IMR-90 (cell line): ENCODE results near the gene ALKAL2. TPM values are rescaled to one million over a fixed set of nuclear protein-coding genes. Genes with fewer than 3 reads are reported as not detected.

Experiments
- ATAC-seq: fragments of 200-7000 bp; cut with Tn5 transposase; 2 replicates; pipeline ENCODE4 v1.9.1; 2020; ENCODE audit warnings: low read depth, mild to moderate bottlenecking, moderate library complexity
- BruUV-seq: library from RNA; stranded (reverse); fragments of 400-500 nt; replicated peaks from 2 replicates; lab custom pipeline; 2021; lab: Mats Ljungman, UMichigan
- CTCF ChIA-PET: fragments of 300-600 bp; formaldehyde crosslinking; extraction: SDS; loops from one replicate; lab custom pipeline; 2021; ENCODE audit warnings: antibody characterized with exemption; lab: Yijun Ruan, JAX
- POLR2A ChIA-PET: fragments of 300-600 bp; sonication (Branson Sonifier 250); formaldehyde crosslinking; loops from one replicate; lab custom pipeline; 2022; ENCODE audit warnings: antibody characterized with exemption; ENCODE audit not compliant: unreplicated experiment; lab: Charles Lee
- DNase-seq: peaks from one replicate; pipeline ENCODE4 v3.0.0; 2013
- H2AFZ ChIP-seq: replicated peaks from 2 replicates; pipeline ENCODE3; 2013; ENCODE audit warnings: low read length, mild to moderate bottlenecking; ENCODE audit not compliant: poor library complexity
- H2AK5ac ChIP-seq: 2 replicates; pipeline ENCODE4 v1.6.1; 2013; ENCODE audit warnings: low read depth, low read length, inconsistent platforms
- H2AK9ac ChIP-seq: replicated peaks from 2 replicates; pipeline ENCODE3; 2013; ENCODE audit warnings: mild to moderate bottlenecking, low read depth, low read length, moderate library complexity; ENCODE audit not compliant: poor library complexity
- H2BK120ac ChIP-seq: 2 replicates; pipeline ENCODE4 v1.6.1; 2013; ENCODE audit warnings: low read depth, low read length, inconsistent platforms
- H2BK15ac ChIP-seq: 3 replicates; pipeline ENCODE4 v1.6.1; 2013; ENCODE audit warnings: low read depth, low read length, inconsistent platforms
- H2BK20ac ChIP-seq: 2 replicates; pipeline ENCODE4 v1.6.1; 2013; ENCODE audit warnings: low read depth, mild to moderate bottlenecking, inconsistent platforms, low read length, moderate library complexity
- H2BK5ac ChIP-seq: 2 replicates; pipeline ENCODE4 v1.6.1; 2013; ENCODE audit warnings: mild to moderate bottlenecking, low read depth, low read length, inconsistent platforms; ENCODE audit not compliant: poor library complexity, severe bottlenecking
- H3K14ac ChIP-seq: replicated peaks from 2 replicates; pipeline ENCODE4 v1.6.1; 2013; ENCODE audit warnings: low read depth, low read length, inconsistent platforms
- H3K18ac ChIP-seq: 2 replicates; pipeline ENCODE4 v1.6.1; 2013; ENCODE audit warnings: low read depth, low read length, control low read depth
- H3K23ac ChIP-seq: 2 replicates; pipeline ENCODE4 v1.6.1; 2013; ENCODE audit warnings: low read depth, low read length, inconsistent platforms
- H3K27ac ChIP-seq: 2 replicates; pipeline ENCODE4 v1.5.1; 2013; ENCODE audit warnings: mild to moderate bottlenecking, control low read depth, low read length; ENCODE audit not compliant: insufficient read depth
- H3K27me3 ChIP-seq: 2 replicates; pipeline ENCODE4 v1.6.1; 2013; ENCODE audit warnings: low read length; ENCODE audit not compliant: control insufficient read depth, insufficient read depth
- H3K36me3 ChIP-seq: 2 replicates; pipeline ENCODE4 v1.6.1; 2013; ENCODE audit warnings: low read length, mixed read lengths; ENCODE audit not compliant: control insufficient read depth, insufficient read depth
- H3K4ac ChIP-seq: 2 replicates; pipeline ENCODE4 v1.6.1; 2013; ENCODE audit warnings: low read depth, low read length, inconsistent platforms
- H3K4me1 ChIP-seq: 2 replicates; pipeline ENCODE4 v1.6.1; 2013; ENCODE audit warnings: low read length, mixed read lengths; ENCODE audit not compliant: control insufficient read depth, insufficient read depth
- H3K4me2 ChIP-seq: 2 replicates; pipeline ENCODE4 v1.6.1; 2013; ENCODE audit warnings: low read depth, mild to moderate bottlenecking, control low read depth, low read length, moderate library complexity
- H3K4me3 ChIP-seq: 2 replicates; pipeline ENCODE4 v1.5.1; 2013; ENCODE audit warnings: low read depth, mild to moderate bottlenecking, control low read depth, low read length, moderate library complexity; ENCODE audit not compliant: insufficient read depth
- H3K56ac ChIP-seq: 2 replicates; pipeline ENCODE4 v1.6.1; 2013; ENCODE audit warnings: low read length, inconsistent platforms; ENCODE audit not compliant: insufficient read depth; ENCODE audit errors: extremely low read depth
- H3K79me1 ChIP-seq, 2 experiments: 2 replicates each; pipeline ENCODE4 v1.6.1; 2013; ENCODE audit warnings: low read length in 2 of 2, inconsistent platforms in 1 of 2, low read depth in 1 of 2
- H3K9ac ChIP-seq: 2 replicates; pipeline ENCODE4 v1.6.1; 2013; ENCODE audit warnings: low read depth, low read length, control low read depth
- H3K9me1 ChIP-seq: 2 replicates; pipeline ENCODE4 v1.6.1; 2013; ENCODE audit warnings: low read length, inconsistent platforms; ENCODE audit not compliant: insufficient read depth
- H3K9me3 ChIP-seq: 2 replicates; pipeline ENCODE4 v1.6.1; 2013; ENCODE audit warnings: low read length; ENCODE audit not compliant: control insufficient read depth, insufficient read depth
- H4K20me1 ChIP-seq: 2 replicates; pipeline ENCODE4 v1.6.1; 2013; ENCODE audit warnings: low read length, inconsistent platforms; ENCODE audit not compliant: insufficient read depth
- H4K5ac ChIP-seq: 2 replicates; pipeline ENCODE4 v1.6.1; 2013; ENCODE audit warnings: mild to moderate bottlenecking, low read depth, low read length, control low read depth
- H4K8ac ChIP-seq, 2 experiments: 2 replicates each; pipeline ENCODE4 v1.6.1; 2013; ENCODE audit warnings: low read depth in 2 of 2, low read length in 2 of 2, control low read depth in 1 of 2, inconsistent platforms in 1 of 2
- H4K91ac ChIP-seq: 2 replicates; pipeline ENCODE4 v1.6.1; 2013; ENCODE audit warnings: low read depth, low read length, inconsistent platforms; ENCODE audit not compliant: insufficient read depth
- BHLHE40 ChIP-seq: fragments of 150-350 bp; IDR thresholded peaks from 2 replicates; pipeline ENCODE4 v1.6.1; 2016; ENCODE audit warnings: mild to moderate bottlenecking, low read depth, low read length
- CEBPB ChIP-seq: IDR thresholded peaks from 2 replicates; pipeline ENCODE4 v1.6.1; 2012; ENCODE audit warnings: low read depth, low read length, improper control_type of control experiment
- CHD1 ChIP-seq: IDR thresholded peaks from 2 replicates; pipeline ENCODE4 v1.6.1; 2012; ENCODE audit warnings: low read depth, low read length, improper control_type of control experiment
- CTCF ChIP-seq: conservative IDR thresholded peaks from 2 replicates; pipeline ENCODE4 v1.5.1; 2012; ENCODE audit warnings: mild to moderate bottlenecking, low read depth, low read length, improper control_type of control experiment
- ELK1 ChIP-seq: fragments of 150-350 bp; IDR thresholded peaks from 2 replicates; pipeline ENCODE4 v1.6.1; 2016; ENCODE audit warnings: low read depth, mild to moderate bottlenecking, low read length, moderate library complexity, borderline replicate concordance
- FOS ChIP-seq: fragments of 150-350 bp; IDR thresholded peaks from 2 replicates; pipeline ENCODE4 v1.6.1; 2016; ENCODE audit warnings: low read depth, low read length
- MAFK ChIP-seq: IDR thresholded peaks from 2 replicates; pipeline ENCODE4 v1.6.1; 2012; ENCODE audit warnings: low read depth, low read length, improper control_type of control experiment
- MAZ ChIP-seq: IDR thresholded peaks from 2 replicates; pipeline ENCODE4 v1.6.1; 2012; ENCODE audit warnings: low read depth, mild to moderate bottlenecking, low read length, improper control_type of control experiment, moderate library complexity, borderline replicate concordance
- MXI1 ChIP-seq: IDR thresholded peaks from 2 replicates; pipeline ENCODE4 v1.6.1; 2012; ENCODE audit warnings: low read depth, mild to moderate bottlenecking, low read length, moderate library complexity, borderline replicate concordance
- NFE2L2 ChIP-seq: fragments of 150-350 bp; IDR thresholded peaks from 2 replicates; pipeline ENCODE4 v1.6.1; 2016; ENCODE audit warnings: low read depth, mild to moderate bottlenecking, low read length
- POLR2A ChIP-seq: IDR thresholded peaks from 2 replicates; pipeline ENCODE4 v1.6.1; 2012; ENCODE audit warnings: mild to moderate bottlenecking, low read depth, low read length
- RCOR1 ChIP-seq: IDR thresholded peaks from 2 replicates; pipeline ENCODE4 v1.6.1; 2012; ENCODE audit warnings: mild to moderate bottlenecking, low read length, improper control_type of control experiment; ENCODE audit not compliant: insufficient replicate concordance
- RFX5 ChIP-seq: IDR thresholded peaks from 2 replicates; pipeline ENCODE4 v1.8.0; 2012; ENCODE audit warnings: low read depth, mild to moderate bottlenecking, low read length, moderate library complexity
- USF2 ChIP-seq: fragments of 150-350 bp; IDR thresholded peaks from 2 replicates; pipeline ENCODE4 v1.6.1; 2017; ENCODE audit warnings: mild to moderate bottlenecking, antibody characterized with exemption, low read length, low read depth
- WGBS, 2 experiments: methylation state at CpG; one replicate each; pipeline versions ENCODE4 v1.1.5 to v1.1.7; 2013; ENCODE audit warnings: missing lambda C conversion rate in 2 of 2; ENCODE audit not compliant: insufficient read length in 1 of 2; ENCODE audit errors: extremely low coverage in 2 of 2; 5-methylcytosine and 5-hydroxymethylcytosine counted together
- dilution Hi-C: fragments of 300-500 bp; cut with HindIII; formaldehyde crosslinking; loops from one replicate; pipeline ENCODE4 v1.14.3; 2018; ENCODE audit warnings: low sequenced_read_pairs; ENCODE audit not compliant: unreplicated experiment
- in situ Hi-C: fragments of 300-500 bp; cut with MboI; formaldehyde crosslinking; loops from 3 replicates; pipeline ENCODE4 v1.14.3; 2019; ENCODE audit warnings: low sequenced_read_pairs, inconsistent platforms, mixed read lengths
- intact Hi-C: fragments of 100-400 bp; cut with micrococcal nuclease; formaldehyde crosslinking; loops from 2 replicates; pipeline ENCODE4 v1.10.0; 2022
- polyA plus RNA-seq, 3 experiments: library from polyadenylated mRNA; depleted of rRNA; stranded (reverse); fragments of >200 nt; gene quantifications; 2 replicates each; pipeline ENCODE4 v1.2.3, GENCODE V29; 2012; ENCODE audit warnings: low replicate concordance in 1 of 3
- total RNA-seq: library from RNA; depleted of rRNA; stranded (reverse); fragments of >200 nt; gene quantifications from 2 replicates; pipeline ENCODE4 v1.2.3, GENCODE V29; 2012

Gene ALKAL2
- total and polyA plus RNA-seq, 2 of the 4 experiments (the other 2 are of a cell fraction): not detected

- Histone ChIP-seq H3K9me1 (peaks cover 3% of the 10 kb centered on the region), H3K23ac (peak overlapping the region; percentile 35; the same call in 1 of the 2 replicates), H4K91ac (no peak overlapping the region), H3K18ac (no peak overlapping the region), H3K4me1 (peaks cover 12% of the 10 kb centered on the region), H3K36me3 (no peaks in the 10 kb centered on the region; the same call in 1 of the 2 replicates), H3K14ac (no peak overlapping the region), H3K9me3 (no peaks in the 10 kb centered on the region), H2AK9ac (peak overlapping the region; percentile 85), H4K20me1 (peaks cover 16% of the 10 kb centered on the region; the same call in 1 of the 2 replicates), H2AK5ac (no peak overlapping the region), H4K5ac (no peak overlapping the region; the same call in 1 of the 2 replicates), H3K56ac (no peak overlapping the region), H3K4me2 (peak overlapping the region; percentile 89), H3K4me3 (peak overlapping the region; percentile 98), H3K4ac (no peak overlapping the region), H3K9ac (no peak overlapping the region; the same call in 1 of the 2 replicates), H2BK120ac (no peak overlapping the region), H2BK15ac (no peak overlapping the region), H3K27me3 (no peaks in the 10 kb centered on the region), H3K79me1 (peaks cover 18 to 35% of the 10 kb centered on the region in 2 experiments), H2BK20ac (no peak overlapping the region), H2AFZ (peak overlapping the region; percentile 96), H4K8ac (peak overlapping the region in 1 of 2 experiments; percentile 55; a peak in 1 of 4 replicates), H2BK5ac (no peak overlapping the region), H3K27ac (no peak overlapping the region)
- no peak for TF ChIP-seq CHD1
- TF ChIP-seq ELK1: no peak
- TF ChIP-seq FOS: no peak
- TF ChIP-seq MXI1: no peak
- TF ChIP-seq USF2: no peak
- TF ChIP-seq BHLHE40: no peak
- TF ChIP-seq MAFK: no peak
- no peak for TF ChIP-seq MAZ
- no peak for TF ChIP-seq NFE2L2
- no peak for TF ChIP-seq CEBPB
- no peak for TF ChIP-seq RFX5
- TF ChIP-seq CTCF: no peak
- TF ChIP-seq POLR2A: no peak
- no peak for TF ChIP-seq RCOR1
- intact Hi-C loops: loop anchor here (5.0 kb wide), 1 partner anchor 414 kb away; the partner anchor contains the start of gene TMEM18
- ChIA-PET CTCF (no interaction called here), POLR2A (no interaction called here)
- ATAC-seq: no peak
- in situ Hi-C loops: no loop called here
- 32% methylated on average over 16 of the region's 42 CpGs; no CpG with 5 or more reads in 1 of the 2 experiments for WGBS, 2 experiments
- no peak for DNase-seq
- dilution Hi-C loops: no loop called here
- no TSS peak for BruUV-seq
Measured at GRCh38 chr2:263022-263738, 24.7 kb downstream of the ALKAL2 start.
